HG03280 (cell line): Measurements from ENCODE around the gene CTBP2.

Experiments
- ATAC-seq: cut with Tn5 transposase; IDR thresholded peaks from one replicate; pipeline ENCODE4 v1.9.1; 2021; ENCODE audit warnings: mild to moderate bottlenecking, moderate library complexity; ENCODE audit not compliant: unreplicated experiment

Gene CTBP2

GRCh38 chr10:125125951-125126735, 34.2 kb downstream of the CTBP2 start:
- no peak for ATAC-seq

GRCh38 chr10:125124907-125125306, 35.5 kb downstream of the CTBP2 start:
- no peak for ATAC-seq

- no peak for ATAC-seq
Measured at GRCh38 chr10:125124115-125124487, 36.3 kb downstream of the CTBP2 start.

GRCh38 chr10:125123476-125124114, 36.8 kb downstream of the CTBP2 start:
- ATAC-seq: no peak

- no peak for ATAC-seq
Measured at GRCh38 chr10:125122566-125122965, 37.8 kb downstream of the CTBP2 start.

GRCh38 chr10:125121003-125121402, 39.4 kb downstream of the CTBP2 start:
- ATAC-seq: no peak

GRCh38 chr10:125120053-125120710, 40.2 kb downstream of the CTBP2 start:
- no peak for ATAC-seq

GRCh38 chr10:125118701-125119100, 41.7 kb downstream of the CTBP2 start:
- ATAC-seq: no peak

GRCh38 chr10:125118011-125118611, 42.3 kb downstream of the CTBP2 start:
- ATAC-seq: no peak

GRCh38 chr10:125116652-125117310, 43.6 kb downstream of the CTBP2 start:
- ATAC-seq: no peak

GRCh38 chr10:125116041-125116649, 44.2 kb downstream of the CTBP2 start:
- no peak for ATAC-seq

GRCh38 chr10:125115409-125115808, 45.0 kb downstream of the CTBP2 start:
- ATAC-seq: no peak

GRCh38 chr10:125114761-125115391, 45.5 kb downstream of the CTBP2 start:
- no peak for ATAC-seq

- ATAC-seq: no peak
Measured at GRCh38 chr10:125113691-125114371, 46.5 kb downstream of the CTBP2 start.

- ATAC-seq: no peak
Measured at GRCh38 chr10:125112697-125113494, 47.5 kb downstream of the CTBP2 start.

GRCh38 chr10:125111118-125111727, 49.1 kb downstream of the CTBP2 start:
- ATAC-seq: no peak

- ATAC-seq: no peak
Measured at GRCh38 chr10:125107965-125108580, 52.3 kb downstream of the CTBP2 start.
